ENCODE data around the gene PTPRJ.

PTPRJ gene

GRCh38 chr11:48006301-48006992 lies 26.1 kb downstream of the PTPRJ start:
- TF ChIP-seq CTCF (IDR thresholded peaks at IDR 0.05; ENCODE audit: low read depth, low read length), result no peak
- Histone ChIP-seq H3K27ac (no peak overlapping the region), H3K27me3 (ENCODE audit: insufficient read depth, low read depth, severe bottlenecking) (no peaks in the 10 kb centered on the region), H3K4me3 (ENCODE audit: low read depth, low read length) (no peak overlapping the region), H3K36me3 (no peaks in the 10 kb centered on the region), H3K9me3 (ENCODE audit: severe bottlenecking) (no peaks in the 10 kb centered on the region)
- DNase-seq, result no peak

GRCh38 chr11:48007677-48008076 lies 27.3 kb downstream of the PTPRJ start:
- Histone ChIP-seq H3K9me3 (ENCODE audit: severe bottlenecking) (no peaks in the 10 kb centered on the region), H3K27me3 (ENCODE audit: insufficient read depth, low read depth, severe bottlenecking) (no peaks in the 10 kb centered on the region), H3K36me3 (no peaks in the 10 kb centered on the region), H3K27ac (no peak overlapping the region), H3K4me3 (ENCODE audit: low read depth, low read length) (no peak overlapping the region)
- no peak for DNase-seq
- TF ChIP-seq CTCF (IDR thresholded peaks at IDR 0.05; ENCODE audit: low read depth, low read length), result no peak

GRCh38 chr11:48008951-48009270 lies 28.6 kb downstream of the PTPRJ start:
- Histone ChIP-seq H3K36me3 (no peaks in the 10 kb centered on the region), H3K4me3 (ENCODE audit: low read depth, low read length) (no peak overlapping the region), H3K27ac (no peak overlapping the region), H3K9me3 (ENCODE audit: severe bottlenecking) (no peaks in the 10 kb centered on the region), H3K27me3 (ENCODE audit: insufficient read depth, low read depth, severe bottlenecking) (no peaks in the 10 kb centered on the region)
- DNase-seq, result no peak
- no peak for TF ChIP-seq CTCF (IDR thresholded peaks at IDR 0.05; ENCODE audit: low read depth, low read length)

- Histone ChIP-seq H3K4me3 (ENCODE audit: low read depth, low read length) (no peak overlapping the region), H3K36me3 (no peaks in the 10 kb centered on the region), H3K27me3 (ENCODE audit: insufficient read depth, low read depth, severe bottlenecking) (no peaks in the 10 kb centered on the region), H3K27ac (no peak overlapping the region), H3K9me3 (ENCODE audit: severe bottlenecking) (no peaks in the 10 kb centered on the region)
- no peak for TF ChIP-seq CTCF (IDR thresholded peaks at IDR 0.05; ENCODE audit: low read depth, low read length)
- no peak for DNase-seq
Observed at GRCh38 chr11:48011102-48011797, 30.9 kb downstream of the PTPRJ start.

GRCh38 chr11:48011798-48012391 lies 31.5 kb downstream of the PTPRJ start:
- Histone ChIP-seq H3K36me3 (no peaks in the 10 kb centered on the region), H3K27me3 (ENCODE audit: insufficient read depth, low read depth, severe bottlenecking) (no peaks in the 10 kb centered on the region), H3K27ac (no peak overlapping the region), H3K4me3 (ENCODE audit: low read depth, low read length) (no peak overlapping the region), H3K9me3 (ENCODE audit: severe bottlenecking) (no peaks in the 10 kb centered on the region)
- TF ChIP-seq CTCF (IDR thresholded peaks at IDR 0.05; ENCODE audit: low read depth, low read length), result no peak
- no peak for DNase-seq

Data from WERI-Rb-1 (cell line).